Activated CD8-positive, alpha-beta memory T cell treated with anti-CD3 and anti-CD28 coated beads, Interleukin-2, amount 50 U/mL, for 1 hour (primary cell): ENCODE data around the gene IL17RE.

Experiments used
- DNase-seq: peaks from one replicate; pipeline ENCODE4 v3.0.0-alpha.2; 2020; ENCODE audit errors: extremely low read depth

IL17RE gene

GRCh38 chr3:9903238-9903624, 583 bp downstream of the IL17RE start:
- DNase-seq: no peak

GRCh38 chr3:9903904-9904303, 1.3 kb downstream of the IL17RE start:
- DNase-seq: no peak

GRCh38 chr3:9906480-9906879, 3.8 kb downstream of the IL17RE start:
- no peak for DNase-seq

- DNase-seq: no peak
Observed at GRCh38 chr3:9908286-9908685, 5.6 kb downstream of the IL17RE start.

GRCh38 chr3:9909221-9910013, 6.8 kb downstream of the IL17RE start:
- no peak for DNase-seq

- DNase-seq: no peak
Observed at GRCh38 chr3:9911863-9912262, 9.2 kb downstream of the IL17RE start.

- DNase-seq: no peak
Observed at GRCh38 chr3:9912294-9912935, 9.8 kb downstream of the IL17RE start.

- DNase-seq: no peak
Observed at GRCh38 chr3:9913601-9914000, 11.0 kb downstream of the IL17RE start.

- no peak for DNase-seq
Observed at GRCh38 chr3:9914011-9914410, 11.4 kb downstream of the IL17RE start.

- no peak for DNase-seq
Observed at GRCh38 chr3:9914559-9915253, 12.1 kb downstream of the IL17RE start.

- no peak for DNase-seq
Observed at GRCh38 chr3:9915254-9916141, 12.8 kb downstream of the IL17RE start.

- DNase-seq: no peak
Observed at GRCh38 chr3:9916346-9916733, 13.7 kb downstream of the IL17RE start.

- DNase-seq: no peak
Observed at GRCh38 chr3:9916734-9917680, 14.4 kb downstream of the IL17RE start, which contains the start of gene IL17RC. Gene IL17RC (plus strand): TSS chr3:9917098. CDS start chr3:9917316, 218 bp downstream.

GRCh38 chr3:9917820-9918219, 15.2 kb downstream of the IL17RE start:
- no peak for DNase-seq

- no peak for DNase-seq
Observed at GRCh38 chr3:9918261-9919038, 15.8 kb downstream of the IL17RE start.

- no peak for DNase-seq
Observed at GRCh38 chr3:9928158-9928557, 25.5 kb downstream of the IL17RE start.

- DNase-seq: no peak
Observed at GRCh38 chr3:9930804-9931418, 28.3 kb downstream of the IL17RE start.

- no peak for DNase-seq
Observed at GRCh38 chr3:9932535-9932842, 29.8 kb downstream of the IL17RE start.

- peak; percentile 63 for DNase-seq
Observed at GRCh38 chr3:9932843-9933560, 30.4 kb downstream of the IL17RE start.
